Inflammatory macrophage (primary cell): ENCODE results near the gene AOPEP.
"Not testable (repeated sequence)": the region's sequence is repeated elsewhere in the genome, so short reads cannot be mapped to it uniquely, and the experiment has no call there.

Experiments
- DNase-seq, 2 donors: peaks; one replicate each; pipeline ENCODE4 v3.0.0-alpha.2; 2020 to 2022

AOPEP gene

GRCh38 chr9:94997727-94998126 is 271.2 kb downstream of the AOPEP start:
- no peak for DNase-seq

GRCh38 chr9:94999832-95000231 is 273.3 kb downstream of the AOPEP start:
- no peak for DNase-seq

GRCh38 chr9:95000821-95001220 is 274.3 kb downstream of the AOPEP start:
- DNase-seq = no peak

- no peak for DNase-seq
These were observed 275.2 kb downstream of the AOPEP start for GRCh38 chr9:95001720-95002119.

GRCh38 chr9:95003689-95004410 is 277.4 kb downstream of the AOPEP start:
- DNase-seq = no peak

GRCh38 chr9:95004411-95005277 is 278.1 kb downstream of the AOPEP start:
- DNase-seq = peak in 1 of 2 donors; percentile 11

GRCh38 chr9:95005278-95006143 is 279.0 kb downstream of the AOPEP start:
- no peak for DNase-seq

- DNase-seq = no peak
These were observed 280.8 kb downstream of the AOPEP start for GRCh38 chr9:95007226-95007869.

GRCh38 chr9:95008151-95008771 is 281.8 kb downstream of the AOPEP start:
- no peak for DNase-seq

- DNase-seq = no peak
These were observed 283.0 kb downstream of the AOPEP start for GRCh38 chr9:95009459-95009858.

- DNase-seq = no peak
These were observed 283.9 kb downstream of the AOPEP start for GRCh38 chr9:95010431-95010838.

- DNase-seq = no peak
These were observed 285.7 kb downstream of the AOPEP start for GRCh38 chr9:95012035-95012708.

GRCh38 chr9:95012902-95013301 is 286.4 kb downstream of the AOPEP start:
- DNase-seq = no peak

- DNase-seq = no peak
These were observed 288.4 kb downstream of the AOPEP start for GRCh38 chr9:95014917-95015316.

GRCh38 chr9:95015569-95015968 is 289.1 kb downstream of the AOPEP start:
- no peak for DNase-seq

- DNase-seq = no peak
These were observed 290.6 kb downstream of the AOPEP start for GRCh38 chr9:95017062-95017461.

GRCh38 chr9:95017661-95018060 is 291.2 kb downstream of the AOPEP start:
- no peak for DNase-seq

GRCh38 chr9:95018099-95018936 is 291.8 kb downstream of the AOPEP start:
- peak in 1 of 2 donors; percentile 15 for DNase-seq

GRCh38 chr9:95020644-95021043 is 294.1 kb downstream of the AOPEP start:
- DNase-seq = not testable (repeated sequence)

- DNase-seq = no peak
These were observed 294.8 kb downstream of the AOPEP start for GRCh38 chr9:95021166-95021886.
